GM21786 (cell line): Measurements from ENCODE around the gene ELK3.

Source experiments
- ATAC-seq: cut with Tn5 transposase; IDR thresholded peaks from one replicate; pipeline ENCODE4 v1.9.1; 2021; ENCODE audit not compliant: unreplicated experiment

Gene ELK3

DNA sequence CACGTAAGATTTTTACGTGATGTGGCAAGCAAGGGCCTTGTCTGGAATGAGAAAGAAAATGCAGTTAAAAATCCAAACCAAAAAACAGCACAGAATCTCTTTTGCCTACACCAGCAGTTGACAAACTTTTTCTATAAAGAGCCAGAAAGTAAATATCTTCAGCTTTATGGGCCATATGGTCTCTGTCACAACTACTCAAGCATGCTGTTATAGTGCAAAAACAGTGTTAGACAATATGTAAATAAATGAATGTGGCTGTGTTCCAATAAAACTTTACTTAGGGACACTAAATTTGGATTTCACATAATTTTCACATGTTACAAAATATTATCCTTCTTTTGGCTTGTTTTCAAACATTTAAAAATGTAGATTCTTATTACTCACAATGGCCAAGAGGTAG, 6.2 kb upstream of the ELK3 start:
- ATAC-seq, result no peak

- ATAC-seq, result no peak
These were observed 4.4 kb upstream of the ELK3 start for GRCh38 chr12:96189781-96190180.

- no peak for ATAC-seq
These were observed 3.6 kb upstream of the ELK3 start for GRCh38 chr12:96190413-96191108.

- ATAC-seq, result no peak
These were observed 1.1 kb upstream of the ELK3 start for GRCh38 chr12:96192926-96193573.

GRCh38 chr12:96194576-96194889, 358 bp downstream of the ELK3 start:
- ATAC-seq, result peak; percentile 5

- peak; percentile 86 for ATAC-seq
These were observed 1.0 kb downstream of the ELK3 start for GRCh38 chr12:96194971-96195844.

DNA sequence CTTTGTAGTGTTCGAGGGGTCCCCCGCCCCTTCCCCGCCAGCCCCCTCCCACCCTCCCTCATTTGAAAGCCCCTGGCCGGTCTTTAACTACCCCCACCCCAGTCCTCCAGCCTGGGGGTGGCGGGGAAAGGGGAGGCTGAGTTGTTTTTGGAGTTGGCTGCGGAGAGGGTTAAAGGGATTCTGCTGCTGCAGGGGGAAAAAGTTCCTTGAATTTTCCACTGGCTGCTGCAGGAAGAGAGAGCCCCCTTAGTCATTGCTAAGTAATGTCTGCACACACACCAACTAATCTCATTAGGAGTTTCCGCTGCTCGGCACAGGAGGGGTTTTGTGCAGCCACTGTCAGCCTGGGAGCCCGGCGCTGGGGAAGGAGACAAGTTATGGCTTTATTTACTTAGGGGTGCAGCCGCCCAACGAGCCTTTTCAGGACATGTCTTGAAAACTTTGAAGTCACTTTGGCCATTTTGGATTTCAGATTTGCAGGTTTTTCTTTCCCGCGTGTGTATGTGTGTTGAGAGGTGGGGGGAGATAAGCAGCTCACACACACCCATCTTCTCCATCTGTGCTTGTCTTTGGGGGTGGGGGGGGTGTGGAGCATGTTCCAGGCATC, 1.8 kb downstream of the ELK3 start:
- ATAC-seq, result no peak

DNA sequence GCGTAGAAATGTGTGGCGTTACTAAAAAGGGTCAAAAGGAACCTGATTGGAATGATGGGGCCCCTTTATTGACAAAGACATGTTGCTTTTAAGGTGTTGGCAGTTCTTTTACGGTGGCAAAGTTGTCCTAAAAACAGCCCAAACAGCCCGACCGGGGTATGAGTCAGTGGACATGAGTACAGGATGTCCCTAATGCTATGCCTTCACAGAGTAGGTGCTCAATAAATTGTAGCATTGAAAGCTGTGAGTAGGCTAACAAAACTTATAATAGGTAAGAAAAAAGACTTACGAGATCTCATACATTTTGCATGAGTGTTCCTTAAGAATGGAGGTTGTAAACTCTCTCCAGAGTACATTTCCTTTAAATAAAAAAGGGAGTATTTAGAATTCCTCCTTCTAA, 2.6 kb downstream of the ELK3 start:
- ATAC-seq, result no peak

GRCh38 chr12:96197503-96198272, 3.5 kb downstream of the ELK3 start:
- no peak for ATAC-seq

- ATAC-seq, result no peak
These were observed 4.8 kb downstream of the ELK3 start for GRCh38 chr12:96198965-96199364.

GRCh38 chr12:96199464-96199863, 5.3 kb downstream of the ELK3 start:
- no peak for ATAC-seq

DNA sequence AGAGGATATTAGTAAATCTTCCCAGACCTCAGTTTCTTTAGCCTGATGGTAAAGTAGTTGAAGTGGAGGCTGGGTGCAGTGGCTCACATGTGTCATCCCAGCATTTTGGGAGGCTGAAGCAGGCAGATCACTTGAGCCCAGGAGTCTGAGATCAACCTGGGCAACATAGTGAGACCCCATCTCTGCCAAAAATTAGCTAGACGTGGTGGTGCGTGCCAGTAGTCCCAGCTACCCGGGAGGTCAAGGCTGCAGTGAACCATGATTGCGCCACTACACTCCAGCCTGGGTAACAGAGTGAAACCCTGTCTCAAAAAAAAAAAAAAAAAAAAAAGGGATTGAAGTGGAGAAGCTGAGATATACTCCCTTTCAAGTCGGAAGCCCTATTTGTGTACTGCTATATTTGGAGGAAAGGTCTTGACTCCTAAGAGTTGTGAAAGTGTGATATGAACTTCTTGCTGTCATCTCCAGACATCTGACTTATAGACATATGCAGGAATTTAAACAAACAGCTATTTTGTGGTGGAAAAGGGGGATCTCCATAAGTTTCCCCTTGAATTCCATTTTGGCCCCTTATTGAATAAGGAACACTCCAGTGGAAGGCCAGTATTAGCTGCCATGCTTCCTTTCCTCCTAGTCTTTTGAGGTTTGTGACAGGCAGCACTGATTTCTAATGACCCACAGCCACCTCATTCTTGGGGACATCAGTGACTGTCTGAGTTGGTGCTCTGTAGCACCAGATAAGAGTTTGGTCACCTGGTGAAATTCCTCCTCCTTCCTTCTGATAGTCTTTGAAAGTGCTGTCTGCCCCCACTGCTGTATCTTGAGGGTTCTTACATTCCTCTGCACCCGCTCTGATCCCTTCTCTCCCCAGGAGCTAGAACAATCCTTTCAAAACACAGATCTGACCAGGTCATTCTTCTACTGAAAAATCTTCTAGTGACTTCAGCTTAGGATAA, 7.4 kb downstream of the ELK3 start:
- no peak for ATAC-seq

DNA sequence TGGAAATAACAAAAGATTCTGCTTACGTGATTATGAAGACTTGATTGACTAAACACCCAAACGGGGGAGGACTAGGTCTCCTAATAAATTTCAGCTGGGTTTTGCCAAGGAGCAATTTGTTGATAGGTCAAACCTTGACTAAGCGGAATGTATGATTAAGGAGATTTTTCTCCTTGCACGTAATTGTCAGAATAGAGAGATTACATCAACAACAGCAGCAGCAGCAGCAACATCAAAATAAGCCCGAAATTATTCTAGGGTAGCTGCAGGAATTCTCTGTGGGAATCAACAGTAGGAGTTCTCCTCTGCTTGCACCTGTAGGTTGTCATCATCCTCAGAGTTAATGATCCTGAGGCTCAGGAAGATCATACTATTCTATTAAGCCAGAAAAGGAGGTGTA, 10.2 kb downstream of the ELK3 start:
- ATAC-seq, result no peak

DNA sequence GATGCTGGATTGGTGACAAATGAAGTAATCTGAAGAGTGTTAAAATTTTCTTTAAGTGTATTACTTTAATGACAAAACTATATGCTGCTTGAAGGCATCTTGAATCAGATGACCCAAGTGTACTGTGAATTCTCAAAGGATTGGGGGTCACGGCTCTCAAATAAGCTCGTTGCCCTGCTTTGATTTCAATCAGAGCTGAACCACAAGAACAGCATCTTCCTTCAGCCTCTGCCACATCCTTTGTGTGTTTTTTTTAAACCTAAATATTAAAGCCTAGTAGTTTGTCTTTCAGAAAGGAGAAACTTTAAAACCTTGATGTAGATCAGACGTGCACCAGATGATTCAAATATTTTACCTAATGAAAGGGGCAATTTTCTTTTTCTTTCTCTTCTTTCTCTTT, 11.7 kb downstream of the ELK3 start:
- ATAC-seq, result no peak

DNA sequence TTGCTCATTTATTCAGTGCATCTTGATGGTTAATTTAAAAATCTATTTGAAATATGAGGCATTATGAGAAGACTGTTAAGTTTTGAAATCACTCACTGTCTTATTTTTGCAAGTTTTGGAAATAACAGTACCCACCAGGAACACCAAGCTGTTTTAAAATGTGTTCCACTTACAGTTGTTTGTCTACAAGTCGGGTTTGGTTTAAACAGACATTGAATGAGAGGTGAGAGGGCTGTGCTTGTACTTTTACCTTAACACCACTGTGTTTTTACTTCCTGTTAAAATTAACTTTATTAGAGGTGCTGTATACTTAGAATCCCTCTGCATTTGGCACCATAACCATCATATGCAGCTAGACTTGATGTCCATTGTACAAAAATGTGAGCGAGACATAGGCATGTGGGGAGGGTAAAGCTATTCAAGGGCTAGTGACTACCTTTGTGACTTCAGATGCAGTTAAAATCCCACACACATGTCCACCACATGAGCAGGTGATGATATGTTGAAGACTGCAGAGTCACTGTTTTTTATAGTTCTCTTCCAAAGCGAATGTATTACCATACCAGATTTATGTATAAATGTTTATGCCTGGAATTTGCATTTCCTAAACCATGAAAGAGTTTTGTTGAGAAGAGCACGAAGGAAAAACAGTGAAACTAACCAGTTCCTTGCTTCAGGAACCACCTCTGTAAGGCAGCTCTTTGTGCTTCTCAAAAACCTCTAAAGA, 12.9 kb downstream of the ELK3 start:
- no peak for ATAC-seq

DNA sequence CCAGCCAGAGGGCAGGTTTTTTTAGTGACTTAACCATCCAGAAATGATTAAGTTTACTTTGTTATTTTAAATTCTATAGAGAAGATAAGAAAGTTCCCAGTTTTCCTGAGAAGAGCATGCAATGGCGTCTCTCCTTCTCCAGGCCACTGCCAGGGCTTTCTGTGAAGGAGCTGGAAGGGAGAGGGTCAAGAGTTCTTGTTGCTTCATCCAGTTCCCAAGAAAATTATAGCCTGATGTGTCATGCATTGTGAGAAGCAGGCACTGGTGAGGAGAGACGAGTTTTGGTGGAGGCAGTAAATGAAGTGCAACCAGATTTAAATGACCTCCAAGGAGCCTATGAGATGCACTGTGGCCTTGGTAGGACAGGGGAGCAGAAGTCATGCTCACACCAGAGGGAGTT, 14.2 kb downstream of the ELK3 start:
- no peak for ATAC-seq

GRCh38 chr12:96208801-96209549, 14.8 kb downstream of the ELK3 start:
- no peak for ATAC-seq

DNA sequence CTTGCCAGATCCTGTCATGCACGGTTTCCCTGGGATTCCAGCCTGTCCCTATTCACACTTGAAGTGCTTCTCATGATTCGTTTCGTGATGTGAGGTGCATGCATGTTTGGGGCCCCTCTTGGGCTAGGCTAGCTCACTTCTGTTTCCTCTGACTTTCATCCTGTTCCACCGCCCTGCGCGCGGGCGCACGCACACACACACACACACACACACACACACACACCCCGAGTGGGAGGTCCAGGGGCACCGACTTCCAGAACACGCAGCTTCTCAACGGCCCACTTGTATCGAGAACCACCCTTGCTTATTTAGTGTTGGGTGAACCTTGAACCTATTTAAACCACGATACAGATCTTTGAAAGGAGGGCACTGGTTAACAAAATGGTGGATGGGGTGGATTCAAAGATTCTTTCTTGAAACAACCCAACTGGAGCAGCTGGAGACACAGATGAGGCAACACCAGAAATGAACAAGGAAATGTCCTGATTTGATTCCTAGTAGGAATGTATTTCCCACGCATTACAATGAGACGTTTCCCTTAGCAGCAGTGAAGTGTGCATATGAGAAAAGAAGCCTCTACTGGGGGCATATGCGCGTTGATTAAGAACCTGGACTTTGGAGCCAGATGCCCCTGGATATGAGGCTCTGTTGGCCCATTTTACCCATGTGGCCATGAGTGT, 16.3 kb downstream of the ELK3 start:
- no peak for ATAC-seq
